OCI-LY3 (cell line): ENCODE measurements around the gene SCUBE1.

Source experiments
- CTCF ChIP-seq: fragments of 200-600, 300-600 bp; sonication (generic); IDR thresholded peaks from 2 replicates; pipeline ENCODE4 v1.5.1; 2014; ENCODE audit warnings: antibody characterized with exemption, low read length, low read depth
- EZH2phosphoT487 ChIP-seq: fragments of 200-600 bp; shearing (Covaris generic); IDR thresholded peaks from 2 replicates; pipeline ENCODE4 v1.6.1; 2018; ENCODE audit warnings: antibody characterized with exemption, mixed run types, low read depth

- TF ChIP-seq CTCF: no peak
- no peak for TF ChIP-seq EZH2phosphoT487
These were observed 168.1 kb downstream of the SCUBE1 start for GRCh38 chr22:43174941-43175531.
